ENCODE measurements around the gene GPHB5. TPM values are rescaled to one million over a fixed set of nuclear protein-coding genes. Genes with fewer than 3 reads are reported as not detected.
"Not testable (repeated sequence)": the region's sequence is repeated elsewhere in the genome, so short reads cannot be mapped to it uniquely, and the experiment has no call there.

Gene GPHB5
- total and polyA plus RNA-seq, 7 donors: not detected

DNA sequence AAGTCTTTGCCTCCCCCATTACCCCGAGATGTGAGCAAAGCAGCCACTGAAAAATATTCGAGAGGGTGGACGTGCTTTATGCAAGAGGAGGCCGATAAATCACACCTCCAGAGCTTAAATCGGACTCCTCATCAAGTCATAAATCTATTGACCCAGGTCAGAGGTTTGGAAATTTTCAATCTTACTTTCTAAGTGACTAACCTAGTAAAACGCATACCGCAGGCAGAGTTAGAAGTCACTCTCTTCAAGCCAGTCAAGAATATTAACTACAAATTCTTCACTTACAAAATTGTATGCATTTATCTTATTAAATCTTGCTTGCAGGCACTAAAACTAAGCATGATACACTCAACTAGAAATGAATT lies 34.9 kb downstream of the GPHB5 start:
- Histone ChIP-seq H3K4me1 (no peaks in the 10 kb centered on the region), H3K4me3 (no peak overlapping the region), H3K27ac (no peak overlapping the region), H3K27me3 (ENCODE audit: insufficient read depth in 3 of 3, low read length in 2 of 3) (no peaks in the 10 kb centered on the region), H3K9me3 (no peaks in the 10 kb centered on the region), H3K36me3 (ENCODE audit: insufficient read depth in 1 of 2, low read depth in 1 of 2) (no peaks in the 10 kb centered on the region)
- no peak for ATAC-seq
- 78 to 82% (median 78%) methylated on average over 7 of the region's 7 CpGs for WGBS, 3 donors
- intact Hi-C loops (cut with DNase I): loop anchor here in 1 of 2 donors (5.0 kb wide), 1 partner anchor 1122 kb away; no protein-coding TSS in a partner anchor
- no peak for DNase-seq
- TF ChIP-seq, protein P1, sequence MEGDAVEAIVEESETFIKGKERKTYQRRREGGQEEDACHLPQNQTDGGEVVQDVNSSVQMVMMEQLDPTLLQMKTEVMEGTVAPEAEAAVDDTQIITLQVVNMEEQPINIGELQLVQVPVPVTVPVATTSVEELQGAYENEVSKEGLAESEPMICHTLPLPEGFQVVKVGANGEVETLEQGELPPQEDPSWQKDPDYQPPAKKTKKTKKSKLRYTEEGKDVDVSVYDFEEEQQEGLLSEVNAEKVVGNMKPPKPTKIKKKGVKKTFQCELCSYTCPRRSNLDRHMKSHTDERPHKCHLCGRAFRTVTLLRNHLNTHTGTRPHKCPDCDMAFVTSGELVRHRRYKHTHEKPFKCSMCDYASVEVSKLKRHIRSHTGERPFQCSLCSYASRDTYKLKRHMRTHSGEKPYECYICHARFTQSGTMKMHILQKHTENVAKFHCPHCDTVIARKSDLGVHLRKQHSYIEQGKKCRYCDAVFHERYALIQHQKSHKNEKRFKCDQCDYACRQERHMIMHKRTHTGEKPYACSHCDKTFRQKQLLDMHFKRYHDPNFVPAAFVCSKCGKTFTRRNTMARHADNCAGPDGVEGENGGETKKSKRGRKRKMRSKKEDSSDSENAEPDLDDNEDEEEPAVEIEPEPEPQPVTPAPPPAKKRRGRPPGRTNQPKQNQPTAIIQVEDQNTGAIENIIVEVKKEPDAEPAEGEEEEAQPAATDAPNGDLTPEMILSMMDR (IDR thresholded peaks at IDR 0.05): no peak

GRCh38 chr14:63282997-63283883 lies 35.5 kb downstream of the GPHB5 start:
- WGBS, 3 donors: 54 to 68% (median 64%) methylated on average over 8 of the region's 8 CpGs
- DNase-seq (no peak), ATAC-seq (no peak)
- Histone ChIP-seq H3K4me1 (no peaks in the 10 kb centered on the region), H3K36me3 (ENCODE audit: insufficient read depth in 1 of 2, low read depth in 1 of 2) (no peaks in the 10 kb centered on the region), H3K27me3 (ENCODE audit: insufficient read depth in 3 of 3, low read length in 2 of 3) (no peaks in the 10 kb centered on the region), H3K9me3 (no peaks in the 10 kb centered on the region), H3K4me3 (no peak overlapping the region), H3K27ac (no peak overlapping the region)
- TF ChIP-seq, protein P1 (IDR thresholded peaks at IDR 0.05): no peak
- intact Hi-C loops (cut with DNase I): loop anchor here in 1 of 2 donors (5.0 kb wide), 1 partner anchor 1121 kb away; no protein-coding TSS in a partner anchor

DNA sequence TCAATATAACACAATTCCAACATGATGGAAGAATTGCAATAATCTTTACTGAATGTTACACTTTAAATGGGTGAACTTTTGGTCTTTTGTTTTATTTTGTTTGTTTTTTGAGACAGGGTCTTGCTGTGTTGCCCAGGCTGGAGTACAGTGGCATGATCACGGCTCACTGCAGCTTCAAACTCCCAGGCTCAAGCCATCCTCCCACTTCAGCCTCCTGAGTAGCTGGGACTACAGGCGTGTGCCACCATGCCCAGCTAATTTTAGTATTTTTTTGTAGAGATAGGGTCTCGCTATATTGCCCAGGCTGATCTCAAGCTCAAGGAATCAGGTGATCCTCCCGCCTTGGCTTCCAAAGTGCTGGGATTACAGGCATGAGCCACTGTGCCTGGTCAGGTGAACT lies 38.8 kb downstream of the GPHB5 start:
- H3K9me3 ChIP-seq; H3K36me3 ChIP-seq (ENCODE audit: insufficient read depth in 1 of 2, low read depth in 1 of 2); ATAC-seq; DNase-seq; H3K27ac ChIP-seq; H3K4me1 ChIP-seq; H3K4me3 ChIP-seq; H3K27me3 ChIP-seq (ENCODE audit: insufficient read depth in 3 of 3, low read length in 2 of 3): not testable (repeated sequence)
- 95 to 99% (median 98%) methylated on average over 4 of the region's 4 CpGs for WGBS, 3 donors
- intact Hi-C loops (cut with DNase I): loop anchor here (5.0 to 10.0 kb wide), 3 partner anchors 103 to 1118 kb away; no protein-coding TSS in a partner anchor

GRCh38 chr14:63277591-63278183 lies 41.0 kb downstream of the GPHB5 start:
- no peak overlapping the region for H3K4me3 ChIP-seq
- no peaks in the 10 kb centered on the region for H3K9me3 ChIP-seq
- intact Hi-C loops (cut with DNase I): loop anchor here (2.0 to 10.0 kb wide), 3 partner anchors 100 to 1113 kb away; no protein-coding TSS in a partner anchor
- no peaks in the 10 kb centered on the region for H3K27me3 ChIP-seq (ENCODE audit: insufficient read depth in 3 of 3, low read length in 2 of 3)
- TF ChIP-seq, protein P1 (IDR thresholded peaks at IDR 0.05): no peak
- ATAC-seq (no peak), DNase-seq (no peak)
- no peaks in the 10 kb centered on the region for H3K4me1 ChIP-seq
- no peaks in the 10 kb centered on the region for H3K36me3 ChIP-seq (ENCODE audit: insufficient read depth in 1 of 2, low read depth in 1 of 2)
- H3K27ac ChIP-seq: no peak overlapping the region
- 29 to 40% (median 30%) methylated on average over 2 of the region's 2 CpGs for WGBS, 3 donors

Data from psoas muscle (tissue), 8 donors.